Uterus (tissue), 2 donors: ENCODE results near the gene SLC12A5.

Experiments used
- CTCF ChIP-seq, 4 experiments: fragments of 200-600 bp in 2 of 4; fragments of 450-650 bp in 2 of 4; sonication (generic) in 2 of 4; IDR thresholded peaks; one replicate each; pipeline ENCODE4 v1.5.1; 2016 to 2019; ENCODE audit warnings: antibody characterized with exemption in 4 of 4, mild to moderate bottlenecking in 2 of 4, moderate library complexity in 1 of 4
- POLR2A ChIP-seq, 2 donors: fragments of 450-650 bp; IDR thresholded peaks; one replicate each; pipeline ENCODE4 v1.6.1; 2016; ENCODE audit warnings: antibody characterized with exemption in 2 of 2, mild to moderate bottlenecking in 1 of 2, moderate library complexity in 1 of 2

- TF ChIP-seq CTCF (IDR thresholded peaks at IDR 0.05) (no peak), POLR2A (IDR thresholded peaks at IDR 0.05) (no peak)
Measured at GRCh38 chr20:46017272-46017671, 11.7 kb upstream of the SLC12A5 start.
